ENCODE measurements around the gene SLC6A1.

DNA sequence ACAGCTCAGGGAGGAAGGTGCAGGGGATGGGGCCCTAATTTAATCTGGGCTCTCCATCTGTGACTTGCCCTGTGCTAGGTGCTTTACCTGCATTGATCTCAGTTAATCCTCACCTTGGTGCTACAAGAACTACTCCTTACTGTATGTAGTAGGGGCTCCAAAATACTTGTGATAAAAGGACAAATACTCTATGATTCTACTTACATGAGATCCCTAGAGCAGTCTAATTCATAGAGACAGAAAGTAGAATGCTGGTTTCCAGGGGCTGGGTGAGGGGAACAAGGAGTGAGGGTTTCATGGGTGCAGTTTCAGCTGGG is 67.2 kb downstream of the SLC6A1 start:
- TF ChIP-seq, protein P1, sequence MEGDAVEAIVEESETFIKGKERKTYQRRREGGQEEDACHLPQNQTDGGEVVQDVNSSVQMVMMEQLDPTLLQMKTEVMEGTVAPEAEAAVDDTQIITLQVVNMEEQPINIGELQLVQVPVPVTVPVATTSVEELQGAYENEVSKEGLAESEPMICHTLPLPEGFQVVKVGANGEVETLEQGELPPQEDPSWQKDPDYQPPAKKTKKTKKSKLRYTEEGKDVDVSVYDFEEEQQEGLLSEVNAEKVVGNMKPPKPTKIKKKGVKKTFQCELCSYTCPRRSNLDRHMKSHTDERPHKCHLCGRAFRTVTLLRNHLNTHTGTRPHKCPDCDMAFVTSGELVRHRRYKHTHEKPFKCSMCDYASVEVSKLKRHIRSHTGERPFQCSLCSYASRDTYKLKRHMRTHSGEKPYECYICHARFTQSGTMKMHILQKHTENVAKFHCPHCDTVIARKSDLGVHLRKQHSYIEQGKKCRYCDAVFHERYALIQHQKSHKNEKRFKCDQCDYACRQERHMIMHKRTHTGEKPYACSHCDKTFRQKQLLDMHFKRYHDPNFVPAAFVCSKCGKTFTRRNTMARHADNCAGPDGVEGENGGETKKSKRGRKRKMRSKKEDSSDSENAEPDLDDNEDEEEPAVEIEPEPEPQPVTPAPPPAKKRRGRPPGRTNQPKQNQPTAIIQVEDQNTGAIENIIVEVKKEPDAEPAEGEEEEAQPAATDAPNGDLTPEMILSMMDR (IDR thresholded peaks at IDR 0.05) = no peak
- TF ChIP-seq FOSL2 (IDR thresholded peaks at IDR 0.05; ENCODE audit: borderline replicate concordance, low read depth) (no peak), RFX5 (IDR thresholded peaks at IDR 0.05; ENCODE audit: low read length) (no peak), YY1 (IDR thresholded peaks at IDR 0.05; ENCODE audit: low read depth) (no peak), RAD21 (IDR thresholded peaks at IDR 0.05; ENCODE audit: low read length) (no peak), POLR2AphosphoS5 (IDR thresholded peaks at IDR 0.05; ENCODE audit: low read depth, low read length) (no peak), CHD2 (IDR thresholded peaks at IDR 0.05; ENCODE audit: low read length, partially characterized antibody) (no peak), FOXJ3 (CRISPR knock-in tag; IDR thresholded peaks at IDR 0.05) (no peak), TAF1 (IDR thresholded peaks at IDR 0.05; ENCODE audit: borderline replicate concordance, low read depth, low read length) (no peak)
- TF ChIP-seq, protein P2, sequence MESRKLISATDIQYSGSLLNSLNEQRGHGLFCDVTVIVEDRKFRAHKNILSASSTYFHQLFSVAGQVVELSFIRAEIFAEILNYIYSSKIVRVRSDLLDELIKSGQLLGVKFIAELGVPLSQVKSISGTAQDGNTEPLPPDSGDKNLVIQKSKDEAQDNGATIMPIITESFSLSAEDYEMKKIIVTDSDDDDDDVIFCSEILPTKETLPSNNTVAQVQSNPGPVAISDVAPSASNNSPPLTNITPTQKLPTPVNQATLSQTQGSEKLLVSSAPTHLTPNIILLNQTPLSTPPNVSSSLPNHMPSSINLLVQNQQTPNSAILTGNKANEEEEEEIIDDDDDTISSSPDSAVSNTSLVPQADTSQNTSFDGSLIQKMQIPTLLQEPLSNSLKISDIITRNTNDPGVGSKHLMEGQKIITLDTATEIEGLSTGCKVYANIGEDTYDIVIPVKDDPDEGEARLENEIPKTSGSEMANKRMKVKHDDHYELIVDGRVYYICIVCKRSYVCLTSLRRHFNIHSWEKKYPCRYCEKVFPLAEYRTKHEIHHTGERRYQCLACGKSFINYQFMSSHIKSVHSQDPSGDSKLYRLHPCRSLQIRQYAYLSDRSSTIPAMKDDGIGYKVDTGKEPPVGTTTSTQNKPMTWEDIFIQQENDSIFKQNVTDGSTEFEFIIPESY (IDR thresholded peaks at IDR 0.05; ENCODE audit: borderline replicate concordance, low read depth) = no peak
- TF ChIP-seq, protein P3, sequence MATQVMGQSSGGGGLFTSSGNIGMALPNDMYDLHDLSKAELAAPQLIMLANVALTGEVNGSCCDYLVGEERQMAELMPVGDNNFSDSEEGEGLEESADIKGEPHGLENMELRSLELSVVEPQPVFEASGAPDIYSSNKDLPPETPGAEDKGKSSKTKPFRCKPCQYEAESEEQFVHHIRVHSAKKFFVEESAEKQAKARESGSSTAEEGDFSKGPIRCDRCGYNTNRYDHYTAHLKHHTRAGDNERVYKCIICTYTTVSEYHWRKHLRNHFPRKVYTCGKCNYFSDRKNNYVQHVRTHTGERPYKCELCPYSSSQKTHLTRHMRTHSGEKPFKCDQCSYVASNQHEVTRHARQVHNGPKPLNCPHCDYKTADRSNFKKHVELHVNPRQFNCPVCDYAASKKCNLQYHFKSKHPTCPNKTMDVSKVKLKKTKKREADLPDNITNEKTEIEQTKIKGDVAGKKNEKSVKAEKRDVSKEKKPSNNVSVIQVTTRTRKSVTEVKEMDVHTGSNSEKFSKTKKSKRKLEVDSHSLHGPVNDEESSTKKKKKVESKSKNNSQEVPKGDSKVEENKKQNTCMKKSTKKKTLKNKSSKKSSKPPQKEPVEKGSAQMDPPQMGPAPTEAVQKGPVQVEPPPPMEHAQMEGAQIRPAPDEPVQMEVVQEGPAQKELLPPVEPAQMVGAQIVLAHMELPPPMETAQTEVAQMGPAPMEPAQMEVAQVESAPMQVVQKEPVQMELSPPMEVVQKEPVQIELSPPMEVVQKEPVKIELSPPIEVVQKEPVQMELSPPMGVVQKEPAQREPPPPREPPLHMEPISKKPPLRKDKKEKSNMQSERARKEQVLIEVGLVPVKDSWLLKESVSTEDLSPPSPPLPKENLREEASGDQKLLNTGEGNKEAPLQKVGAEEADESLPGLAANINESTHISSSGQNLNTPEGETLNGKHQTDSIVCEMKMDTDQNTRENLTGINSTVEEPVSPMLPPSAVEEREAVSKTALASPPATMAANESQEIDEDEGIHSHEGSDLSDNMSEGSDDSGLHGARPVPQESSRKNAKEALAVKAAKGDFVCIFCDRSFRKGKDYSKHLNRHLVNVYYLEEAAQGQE (IDR thresholded peaks at IDR 0.05; ENCODE audit: low read depth, low read length) = no peak
